Panc1 (cell line): ENCODE results near the gene ZBTB8OS. TPM values are rescaled to one million over a fixed set of nuclear protein-coding genes. Genes with fewer than 3 reads are reported as not detected.
"Not testable (repeated sequence)": the region's sequence is repeated elsewhere in the genome, so short reads cannot be mapped to it uniquely, and the experiment has no call there.

Experiments used
- ATAC-seq: fragments of 200-7000 bp; cut with Tn5 transposase; 2 replicates; pipeline ENCODE4 v1.9.1; 2020; ENCODE audit warnings: mild to moderate bottlenecking, moderate library complexity
- BruUV-seq: library from RNA; stranded (reverse); fragments of 400-500 nt; replicated peaks from 2 replicates; lab custom pipeline; 2021; lab: Mats Ljungman, UMichigan
- CTCF ChIA-PET: fragments of 300-600 bp; sonication (Branson Sonifier 250); formaldehyde crosslinking; loops from one replicate; lab custom pipeline; 2022; ENCODE audit warnings: antibody characterized with exemption; lab: Charles Lee
- POLR2A ChIA-PET: fragments of 300-600 bp; sonication (Branson Sonifier 250); formaldehyde crosslinking; loops from one replicate; lab custom pipeline; 2022; ENCODE audit warnings: antibody characterized with exemption; lab: Charles Lee
- DNase-seq: peaks from one replicate; pipeline ENCODE4 v3.0.0-alpha.2; 2010; ENCODE audit warnings: low read depth, low spot score
- H3K27ac ChIP-seq: 2 replicates; pipeline ENCODE4 v1.5.1; 2011; ENCODE audit warnings: mild to moderate bottlenecking, low read length, inconsistent platforms
- H3K27me3 ChIP-seq: fragments of 200-500 bp; sonication (Bioruptor generic); 2 replicates; pipeline ENCODE4 v1.6.0; 2014; ENCODE audit warnings: low read length, inconsistent platforms; ENCODE audit not compliant: control insufficient read depth, insufficient read depth
- H3K36me3 ChIP-seq: fragments of 200-500 bp; sonication (Bioruptor generic); 2 replicates; pipeline ENCODE4 v1.5.1; 2014; ENCODE audit warnings: inconsistent platforms, mild to moderate bottlenecking, low read length, moderate library complexity; ENCODE audit not compliant: control insufficient read depth, insufficient read depth
- H3K4me1 ChIP-seq: 2 replicates; pipeline ENCODE4 v1.5.1; 2011; ENCODE audit warnings: inconsistent platforms, mild to moderate bottlenecking, low read length, moderate library complexity; ENCODE audit not compliant: control insufficient read depth, insufficient read depth
- H3K4me3 ChIP-seq, 2 experiments: 2 replicates each; pipeline ENCODE4 v1.5.1; 2011 to 2012; ENCODE audit warnings: low read depth in 2 of 2, low read length in 2 of 2, mild to moderate bottlenecking in 2 of 2, inconsistent platforms in 1 of 2, moderate library complexity in 1 of 2
- H3K9me3 ChIP-seq: fragments of 200-500 bp; sonication (Bioruptor generic); 2 replicates; pipeline ENCODE4 v1.5.1; 2014; ENCODE audit warnings: low read depth, mild to moderate bottlenecking, inconsistent platforms, low read length, moderate library complexity; ENCODE audit not compliant: control insufficient read depth, insufficient read depth
- POLR2AphosphoS5 ChIP-seq: IDR thresholded peaks from 2 replicates; pipeline ENCODE4 v1.6.1; 2012; ENCODE audit warnings: mild to moderate bottlenecking, low read depth, low read length, moderate library complexity
- REST ChIP-seq, 2 experiments: IDR thresholded peaks; 2 replicates each; pipeline ENCODE4 v1.6.1; 2011 to 2012; ENCODE audit warnings: low read depth in 2 of 2, control low read depth in 1 of 2, low read length in 1 of 2, mild to moderate bottlenecking in 1 of 2, moderate library complexity in 1 of 2; ENCODE audit not compliant: insufficient read depth in 1 of 2
- SIN3A ChIP-seq: IDR thresholded peaks from 2 replicates; pipeline ENCODE4 v1.6.1; 2012; ENCODE audit warnings: low read depth, mild to moderate bottlenecking, low read length, moderate library complexity, borderline replicate concordance; ENCODE audit not compliant: insufficient read depth
- TCF7L2 ChIP-seq: IDR thresholded peaks from 2 replicates; pipeline ENCODE4 v1.6.1; 2011; ENCODE audit warnings: mild to moderate bottlenecking, low read depth, low read length, inconsistent platforms
- in situ Hi-C: cut with HindIII; loops from 2 replicates; pipeline ENCODE4 v1.10.0; 2016; ENCODE audit warnings: low sequenced_read_pairs, low pct_unique_long_range_greater_than_20kb
- intact Hi-C: fragments of 100-400 bp; cut with micrococcal nuclease; formaldehyde crosslinking; loops from one replicate; pipeline ENCODE4 v1.10.0; 2022; ENCODE audit not compliant: unreplicated experiment
- total RNA-seq: library from RNA; stranded (reverse); gene quantifications from one replicate; pipeline ENCODE4 v1.2.1, GENCODE V29; 2021; ENCODE audit not compliant: unreplicated experiment
- TF ChIP-seq, protein P1 (sequence below): fragments of 450-650 bp; IDR thresholded peaks from 2 replicates; pipeline ENCODE4 v1.5.1; 2017; ENCODE audit warnings: mild to moderate bottlenecking

The ZBTB8OS gene
- total RNA-seq, 1 experiment from 2014 or later, result 78.9 TPM

DNA sequence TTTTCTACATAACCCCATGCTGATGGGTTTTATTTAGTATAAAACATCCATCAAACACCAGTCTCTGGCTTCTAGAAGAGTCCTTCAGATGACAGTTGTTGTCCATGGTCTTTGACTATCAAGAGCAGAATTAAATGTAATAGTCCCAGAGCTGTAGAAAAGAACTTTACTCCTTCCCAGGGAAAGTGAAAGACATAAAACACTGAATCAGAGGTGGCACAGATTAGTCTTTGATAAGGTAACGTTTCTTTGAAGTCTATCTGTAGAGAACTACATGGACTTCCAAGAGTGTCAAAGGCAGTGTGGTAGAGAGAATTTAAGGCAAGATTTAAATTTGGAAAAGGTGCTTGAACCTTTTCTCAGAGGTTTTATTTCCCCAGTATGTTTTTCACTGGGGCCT lies 30.3 kb upstream of the ZBTB8OS start:
- no peak for DNase-seq
- no peaks in the 10 kb centered on the region for H3K9me3 ChIP-seq
- POLR2A ChIA-PET, result no interaction called here
- no peaks in the 10 kb centered on the region for H3K4me1 ChIP-seq
- no peak overlapping the region for H3K4me3 ChIP-seq
- CTCF ChIA-PET, result no interaction called here
- ATAC-seq, result no peak
- no TSS peak for BruUV-seq
- intact Hi-C loops (no loop called here), in situ Hi-C loops (no loop called here)
- no peaks in the 10 kb centered on the region for H3K27me3 ChIP-seq
- TF ChIP-seq POLR2AphosphoS5, result no peak
- TF ChIP-seq REST (IDR thresholded peaks at IDR 0.05; ENCODE audit: insufficient read depth in 1 of 2, low read depth in 2 of 2, low read length in 1 of 2), result no peak
- TF ChIP-seq TCF7L2, result no peak
- no peak for TF ChIP-seq SIN3A
- TF ChIP-seq, protein P1, sequence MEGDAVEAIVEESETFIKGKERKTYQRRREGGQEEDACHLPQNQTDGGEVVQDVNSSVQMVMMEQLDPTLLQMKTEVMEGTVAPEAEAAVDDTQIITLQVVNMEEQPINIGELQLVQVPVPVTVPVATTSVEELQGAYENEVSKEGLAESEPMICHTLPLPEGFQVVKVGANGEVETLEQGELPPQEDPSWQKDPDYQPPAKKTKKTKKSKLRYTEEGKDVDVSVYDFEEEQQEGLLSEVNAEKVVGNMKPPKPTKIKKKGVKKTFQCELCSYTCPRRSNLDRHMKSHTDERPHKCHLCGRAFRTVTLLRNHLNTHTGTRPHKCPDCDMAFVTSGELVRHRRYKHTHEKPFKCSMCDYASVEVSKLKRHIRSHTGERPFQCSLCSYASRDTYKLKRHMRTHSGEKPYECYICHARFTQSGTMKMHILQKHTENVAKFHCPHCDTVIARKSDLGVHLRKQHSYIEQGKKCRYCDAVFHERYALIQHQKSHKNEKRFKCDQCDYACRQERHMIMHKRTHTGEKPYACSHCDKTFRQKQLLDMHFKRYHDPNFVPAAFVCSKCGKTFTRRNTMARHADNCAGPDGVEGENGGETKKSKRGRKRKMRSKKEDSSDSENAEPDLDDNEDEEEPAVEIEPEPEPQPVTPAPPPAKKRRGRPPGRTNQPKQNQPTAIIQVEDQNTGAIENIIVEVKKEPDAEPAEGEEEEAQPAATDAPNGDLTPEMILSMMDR, result no peak
- peaks cover 53% of the 10 kb centered on the region for H3K36me3 ChIP-seq
- H3K27ac ChIP-seq, result no peak overlapping the region

DNA sequence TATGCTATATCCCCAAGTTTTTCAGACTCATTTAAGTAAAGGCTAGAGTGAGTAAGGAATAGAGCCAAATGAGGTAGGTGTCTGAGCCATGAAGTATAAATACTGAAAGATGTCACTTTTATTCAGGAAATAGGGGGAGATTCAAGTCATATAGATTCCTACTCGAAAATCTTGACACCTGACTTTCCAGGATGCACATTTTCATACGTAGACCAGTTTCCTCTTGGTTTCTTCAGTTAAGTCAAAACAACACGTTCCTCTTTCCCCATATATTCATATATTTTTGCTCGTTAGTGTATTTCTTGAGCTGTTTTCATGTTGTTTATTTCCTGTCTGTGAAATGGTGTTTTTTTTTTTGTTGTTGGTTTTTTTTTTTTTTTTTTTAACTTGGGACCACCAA lies 29.6 kb upstream of the ZBTB8OS start:
- H3K27me3 ChIP-seq, CTCF ChIA-PET, intact Hi-C loops, H3K9me3 ChIP-seq, H3K27ac ChIP-seq, H3K4me1 ChIP-seq, POLR2A ChIA-PET, ATAC-seq, H3K4me3 ChIP-seq, in situ Hi-C loops, DNase-seq: not testable (repeated sequence)
- TSS peak; percentile 56 for BruUV-seq
- peaks cover 48% of the 10 kb centered on the region for H3K36me3 ChIP-seq

DNA sequence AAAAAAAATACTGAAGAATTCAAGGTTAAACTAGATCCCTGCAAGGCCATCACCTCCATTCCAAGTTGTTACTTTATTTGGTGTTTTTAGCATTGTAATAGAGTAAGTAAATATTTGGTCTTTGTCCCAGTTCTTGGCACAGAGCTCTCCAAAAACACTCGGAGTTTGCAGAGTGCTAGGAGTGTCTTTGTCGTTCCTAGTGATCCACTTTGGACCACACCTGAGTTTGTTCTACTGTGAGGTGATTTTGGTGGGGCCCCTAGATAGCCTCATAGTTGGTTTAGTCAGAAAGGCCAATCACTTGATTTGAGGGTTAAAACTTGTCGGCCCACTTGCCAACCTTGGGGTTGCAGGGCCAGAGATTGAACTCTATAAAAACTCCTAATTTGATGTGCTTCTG lies 26.6 kb upstream of the ZBTB8OS start:
- Histone ChIP-seq H3K4me1 (no peaks in the 10 kb centered on the region), H3K9me3 (no peaks in the 10 kb centered on the region), H3K27me3 (no peaks in the 10 kb centered on the region), H3K36me3 (peaks cover 45% of the 10 kb centered on the region), H3K4me3 (no peak overlapping the region), H3K27ac (no peak overlapping the region)
- CTCF ChIA-PET, result no interaction called here
- ATAC-seq, result no peak
- BruUV-seq, result no TSS peak
- DNase-seq, result no peak
- POLR2A ChIA-PET, result interaction anchor here (0.6 to 0.9 kb wide), 2 partner anchors 8 to 25 kb away, joined by 4 to 9 read pairs; no protein-coding TSS in a partner anchor
- in situ Hi-C loops, result no loop called here
- intact Hi-C loops, result no loop called here
- TF ChIP-seq POLR2AphosphoS5 (no peak), SIN3A (no peak), REST (IDR thresholded peaks at IDR 0.05; ENCODE audit: insufficient read depth in 1 of 2, low read depth in 2 of 2, low read length in 1 of 2) (no peak), TCF7L2 (no peak)
- TF ChIP-seq, protein P1, result no peak

DNA sequence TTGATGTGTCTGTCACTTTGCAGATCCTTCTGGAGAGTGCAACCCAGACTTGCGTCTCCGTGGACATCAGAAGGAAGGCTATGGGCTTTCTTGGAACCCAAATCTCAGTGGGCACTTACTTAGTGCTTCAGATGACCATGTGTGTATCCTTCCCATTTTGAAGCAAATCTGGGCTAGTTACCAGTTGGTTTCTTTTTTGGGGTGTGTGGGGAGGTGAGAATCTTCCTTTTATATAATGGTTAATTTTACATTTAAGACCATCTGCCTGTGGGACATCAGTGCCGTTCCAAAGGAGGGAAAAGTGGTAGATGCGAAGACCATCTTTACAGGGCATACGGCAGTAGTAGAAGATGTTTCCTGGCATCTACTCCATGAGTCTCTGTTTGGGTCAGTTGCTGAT lies 18.4 kb upstream of the ZBTB8OS start:
- intact Hi-C loops, H3K27ac ChIP-seq, H3K4me3 ChIP-seq, BruUV-seq, ATAC-seq, H3K9me3 ChIP-seq, POLR2A ChIA-PET, CTCF ChIA-PET, H3K27me3 ChIP-seq, H3K4me1 ChIP-seq, in situ Hi-C loops, DNase-seq: not testable (repeated sequence)
- H3K36me3 ChIP-seq, result peaks cover 49% of the 10 kb centered on the region
